ENCODE measurements around the gene NKTR.

Gene NKTR

DNA sequence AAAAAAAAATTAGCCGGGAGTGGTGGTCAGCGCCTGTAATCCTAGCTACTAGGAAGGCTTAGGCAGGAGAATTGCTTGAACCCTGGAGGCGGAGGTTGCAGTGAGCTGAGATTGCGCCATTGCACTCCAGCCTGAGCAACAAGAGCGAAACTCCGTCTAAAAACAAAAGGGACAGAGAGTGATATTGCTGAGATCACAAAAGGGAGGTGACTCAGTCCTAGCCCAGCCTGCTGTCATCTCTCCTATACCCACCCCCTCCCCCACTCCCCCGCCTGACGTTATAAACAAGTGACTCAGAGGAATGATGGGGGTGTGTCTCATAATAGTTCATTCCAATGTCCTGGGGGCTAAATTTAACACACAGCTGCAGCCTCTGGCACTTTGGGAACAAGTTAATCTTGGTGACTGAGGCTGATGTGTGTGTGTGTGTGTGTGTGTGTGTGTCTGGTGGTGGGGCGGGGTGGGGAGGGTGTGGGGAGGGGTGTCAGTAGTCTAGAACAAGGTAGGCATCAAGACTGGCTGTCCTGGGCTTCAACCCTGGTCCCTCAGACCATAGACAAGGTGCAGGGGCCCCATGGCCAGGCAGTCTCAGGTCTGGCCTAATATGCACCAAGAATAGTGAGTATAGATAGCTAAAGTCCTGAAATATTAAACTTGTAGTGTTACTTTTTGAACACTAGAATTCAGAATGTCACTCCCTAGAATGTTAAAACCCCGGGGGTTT lies 83.6 kb downstream of the NKTR start:
- DNase-seq, result no peak

- no peak for DNase-seq
Measured at GRCh38 chr3:42684632-42685362, 84.3 kb downstream of the NKTR start.

- no peak for DNase-seq
Measured at GRCh38 chr3:42685363-42685881, 84.9 kb downstream of the NKTR start, which contains the start of gene KLHL40. KLHL40 (plus strand) TSS chr3:42685537; CDS start chr3:42685619, 82 bp downstream.

DNA sequence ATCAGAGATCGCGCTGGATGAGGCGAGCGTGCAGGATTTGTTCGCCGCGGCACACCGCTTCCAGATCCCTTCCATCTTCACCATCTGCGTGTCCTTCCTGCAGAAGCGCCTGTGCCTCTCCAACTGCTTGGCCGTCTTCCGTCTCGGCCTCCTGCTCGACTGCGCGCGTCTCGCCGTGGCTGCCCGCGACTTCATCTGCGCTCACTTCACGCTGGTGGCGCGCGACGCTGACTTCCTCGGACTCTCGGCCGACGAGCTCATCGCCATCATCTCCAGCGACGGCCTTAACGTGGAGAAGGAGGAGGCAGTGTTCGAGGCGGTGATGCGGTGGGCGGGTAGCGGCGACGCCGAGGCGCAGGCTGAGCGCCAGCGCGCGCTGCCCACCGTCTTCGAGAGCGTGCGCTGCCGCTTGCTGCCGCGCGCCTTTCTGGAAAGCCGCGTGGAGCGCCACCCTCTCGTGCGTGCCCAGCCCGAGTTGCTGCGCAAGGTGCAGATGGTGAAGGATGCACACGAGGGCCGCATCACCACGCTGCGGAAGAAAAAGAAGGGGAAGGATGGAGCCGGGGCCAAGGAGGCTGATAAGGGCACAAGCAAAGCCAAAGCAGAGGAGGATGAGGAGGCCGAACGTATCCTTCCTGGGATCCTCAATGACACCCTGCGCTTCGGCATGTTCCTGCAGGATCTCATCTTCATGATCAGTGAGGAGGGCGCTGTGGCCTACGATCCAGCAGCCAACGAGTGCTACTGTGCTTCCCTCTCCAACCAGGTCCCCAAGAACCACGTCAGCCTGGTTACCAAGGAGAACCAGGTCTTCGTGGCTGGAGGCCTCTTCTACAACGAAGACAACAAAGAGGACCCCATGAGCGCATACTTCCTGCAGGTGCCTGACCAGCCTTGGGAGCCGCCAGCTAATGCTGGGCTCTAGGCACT lies 85.7 kb downstream of the NKTR start:
- no peak for DNase-seq

GRCh38 chr3:42686832-42687650 lies 86.6 kb downstream of the NKTR start:
- no peak for DNase-seq

GRCh38 chr3:42688016-42688415 lies 87.5 kb downstream of the NKTR start:
- DNase-seq, result no peak

GRCh38 chr3:42688487-42689420 lies 88.3 kb downstream of the NKTR start:
- no peak for DNase-seq

GRCh38 chr3:42689421-42690014 lies 89.0 kb downstream of the NKTR start:
- no peak for DNase-seq

- DNase-seq, result no peak
Measured at GRCh38 chr3:42690191-42690590, 89.7 kb downstream of the NKTR start.

GRCh38 chr3:42690766-42691680 lies 90.5 kb downstream of the NKTR start:
- no peak for DNase-seq

GRCh38 chr3:42691816-42692666 lies 91.6 kb downstream of the NKTR start:
- no peak for DNase-seq

DNA sequence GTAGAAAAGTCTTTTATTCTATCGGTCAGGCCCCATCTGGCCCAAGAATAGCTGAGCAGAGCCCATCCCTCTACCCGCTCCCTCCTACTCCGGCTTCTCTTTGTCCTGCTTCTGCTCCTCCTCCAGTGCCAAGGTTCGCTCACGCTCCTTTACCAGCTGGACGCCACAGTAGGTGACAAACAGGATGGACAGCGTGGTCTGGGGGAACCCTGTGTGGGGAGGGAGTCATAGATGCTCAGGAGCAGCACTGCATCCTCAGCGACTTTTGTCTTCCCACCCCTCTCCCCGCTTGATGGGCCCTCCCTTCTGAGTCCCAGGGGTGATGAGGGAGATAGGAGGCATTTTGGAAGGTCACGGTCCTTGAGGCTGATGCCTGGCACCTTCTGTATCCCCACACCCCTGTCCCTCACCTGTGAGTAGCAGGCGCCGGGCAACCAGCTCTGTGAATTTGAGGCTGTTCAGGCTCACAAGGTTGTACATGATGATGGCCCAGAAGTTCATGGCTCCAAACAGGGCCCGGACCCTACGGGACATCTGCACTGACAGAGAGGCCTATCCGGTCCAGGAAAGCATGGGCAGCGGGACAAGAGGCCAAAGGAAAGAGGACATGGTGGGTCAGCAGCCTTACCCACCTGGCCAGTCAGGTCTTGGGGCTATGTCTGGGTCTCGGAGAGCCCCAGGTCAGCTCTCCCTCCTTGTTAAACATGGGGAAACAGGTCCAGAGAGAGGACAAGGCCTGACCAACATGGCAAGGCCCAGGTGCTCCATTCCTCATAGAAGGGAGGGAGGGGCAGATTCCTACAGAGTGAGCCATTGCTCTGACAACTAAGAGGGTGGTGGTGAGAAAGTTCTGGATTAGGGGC lies 92.4 kb downstream of the NKTR start:
- DNase-seq, result no peak

- no peak for DNase-seq
Measured at GRCh38 chr3:42693530-42693930, 93.0 kb downstream of the NKTR start.

GRCh38 chr3:42694366-42694765 lies 93.9 kb downstream of the NKTR start:
- DNase-seq, result no peak

DNA sequence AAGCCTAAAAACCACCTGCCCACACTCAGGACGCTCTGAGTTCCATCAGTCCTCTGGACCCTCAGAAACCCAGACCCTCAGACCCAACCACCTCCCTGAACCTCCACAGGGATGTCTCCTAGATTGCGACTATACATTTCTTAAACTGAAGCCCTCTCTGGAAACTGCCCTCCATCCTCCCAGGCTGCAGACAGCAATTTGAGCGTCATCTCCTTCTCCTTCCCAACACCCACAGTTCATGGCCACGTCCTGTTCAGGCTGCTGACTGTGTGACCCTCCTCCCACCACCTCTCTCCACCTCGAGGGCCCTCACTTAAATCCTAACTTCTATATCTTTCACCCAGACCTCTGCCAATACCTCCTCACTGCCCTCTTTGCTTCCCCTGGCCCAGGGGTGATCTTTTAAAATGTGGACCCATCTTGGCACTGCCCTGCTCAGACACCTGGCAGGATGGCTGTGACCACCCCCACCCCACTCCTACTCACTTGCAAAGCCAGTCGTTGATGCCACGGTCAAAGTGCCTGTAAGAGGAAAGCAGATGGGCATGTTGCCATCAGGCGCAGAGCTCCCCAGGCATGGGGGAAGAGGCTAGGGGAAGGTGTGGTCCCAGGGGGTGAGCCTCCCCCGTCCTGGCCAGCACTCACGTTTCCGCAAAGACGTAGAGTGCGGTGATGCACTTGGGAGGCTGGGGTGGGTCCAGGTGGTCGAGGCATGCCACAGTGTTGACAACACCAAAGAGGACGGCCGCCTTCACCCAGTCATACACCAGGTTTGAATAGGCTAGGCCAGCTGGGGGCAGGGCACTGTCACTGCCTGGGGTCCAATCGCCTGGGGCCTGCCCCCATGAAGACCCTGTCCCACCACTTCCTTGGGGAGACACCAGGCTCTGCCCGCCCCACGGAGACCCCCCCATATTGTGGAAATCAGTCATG lies 96.1 kb downstream of the NKTR start:
- DNase-seq, result no peak

Measured in NCI-H1105 (cell line).